GM04503 (cell line): ENCODE results near the gene PLIN5.

Experiments used
- DNase-seq: peaks from one replicate; pipeline ENCODE4 v3.0.0-alpha.2; 2012; ENCODE audit warnings: low read depth

PLIN5 gene

DNA sequence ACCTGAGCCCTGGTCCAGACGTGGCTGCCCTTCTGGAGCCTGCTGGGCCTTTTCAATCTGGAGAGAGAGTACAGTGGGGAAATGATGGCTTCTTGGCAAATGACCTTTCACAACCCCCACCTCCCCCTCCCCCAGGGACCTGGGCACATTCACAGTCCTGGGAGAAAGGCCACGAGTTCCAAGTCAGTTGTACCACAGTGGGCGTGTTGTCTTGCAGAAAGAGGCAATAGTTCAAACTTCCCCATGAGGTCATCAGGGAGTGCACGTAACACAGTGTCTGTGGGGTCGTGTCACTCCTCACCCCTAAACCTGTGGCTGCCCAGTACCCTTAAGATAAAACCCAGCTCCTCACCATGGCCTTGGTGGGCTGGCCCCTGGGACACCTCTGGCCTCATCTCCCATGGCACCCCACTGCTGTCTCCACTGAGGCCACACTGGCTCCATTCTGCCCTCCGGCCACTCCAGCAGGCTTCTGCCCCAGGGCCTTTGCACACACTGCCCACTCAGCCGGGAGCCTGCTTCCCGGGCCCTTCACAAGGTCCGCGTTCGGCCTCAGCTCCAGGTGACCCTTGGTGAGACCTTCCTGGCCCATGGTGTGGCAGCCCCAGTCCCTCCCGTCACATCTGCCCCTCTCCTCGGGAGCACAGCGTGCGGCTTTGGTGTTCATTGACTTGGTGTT lies 30.0 kb downstream of the PLIN5 start:
- DNase-seq, result no peak

GRCh38 chr19:4504297-4504701 lies 30.7 kb downstream of the PLIN5 start:
- no peak for DNase-seq

- no peak for DNase-seq
Measured at GRCh38 chr19:4503825-4504170, 31.2 kb downstream of the PLIN5 start.

GRCh38 chr19:4503132-4503824 lies 31.7 kb downstream of the PLIN5 start:
- DNase-seq, result no peak

GRCh38 chr19:4502282-4503131 lies 32.5 kb downstream of the PLIN5 start:
- DNase-seq, result no peak

DNA sequence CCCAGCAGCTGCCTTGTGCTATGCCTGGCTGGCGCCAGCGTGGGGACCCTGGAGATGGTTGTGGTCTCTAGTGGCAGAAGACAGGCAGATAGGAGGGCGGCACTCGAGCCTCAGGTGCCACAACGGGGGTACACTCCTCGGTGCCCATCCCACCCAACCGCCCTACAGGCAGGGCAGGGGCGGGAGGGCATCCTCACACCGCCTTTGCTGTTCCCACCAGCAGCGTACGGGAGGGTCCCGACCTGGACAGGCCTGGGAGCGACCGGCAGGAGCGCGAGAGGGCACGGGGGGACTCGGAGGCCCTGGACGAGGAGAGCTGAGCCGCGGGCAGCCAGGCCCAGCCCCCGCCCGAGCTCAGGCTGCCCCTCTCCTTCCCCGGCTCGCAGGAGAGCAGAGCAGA lies 33.3 kb downstream of the PLIN5 start:
- no peak for DNase-seq

DNA sequence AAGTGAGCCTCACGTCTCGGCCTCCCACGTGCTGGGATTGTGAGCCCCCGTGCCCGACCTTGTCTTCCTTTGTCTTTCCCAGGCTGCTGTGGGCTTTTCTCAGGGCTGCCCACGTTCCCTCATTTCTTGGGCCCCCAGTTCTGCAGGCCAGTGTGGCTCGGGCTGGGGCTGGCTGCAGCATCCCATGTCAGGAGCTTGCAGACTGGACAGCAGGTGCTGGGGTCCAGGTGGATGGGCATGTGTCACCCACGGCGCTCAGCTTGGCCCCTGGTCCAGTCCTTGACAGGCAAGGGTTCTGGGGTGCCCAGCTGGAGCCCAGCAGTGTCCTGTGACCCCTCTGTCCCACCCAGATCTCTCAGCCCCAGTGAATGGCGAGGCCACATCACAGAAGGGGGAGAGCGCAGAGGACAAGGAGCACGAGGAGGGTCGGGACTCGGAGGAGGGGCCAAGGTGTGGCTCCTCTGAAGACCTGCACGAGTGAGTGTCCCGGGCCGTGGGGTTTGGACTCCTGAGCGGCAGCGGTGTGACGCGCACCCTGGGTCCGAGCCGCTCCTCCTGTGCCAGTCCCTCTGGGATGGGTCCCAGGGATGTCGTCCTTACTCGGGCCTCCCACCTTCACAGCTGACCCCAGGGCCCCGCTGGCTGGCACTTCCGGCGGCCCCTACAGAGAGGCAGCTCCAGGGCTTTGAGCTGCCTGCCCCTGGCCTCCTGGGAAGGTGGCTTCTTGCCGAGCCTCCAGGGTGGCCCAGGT lies 34.0 kb downstream of the PLIN5 start:
- no peak for DNase-seq

- DNase-seq, result no peak
Measured at GRCh38 chr19:4499855-4500254, 35.2 kb downstream of the PLIN5 start.

- DNase-seq, result no peak
Measured at GRCh38 chr19:4499318-4499717, 35.7 kb downstream of the PLIN5 start.

GRCh38 chr19:4498694-4499093 lies 36.3 kb downstream of the PLIN5 start:
- no peak for DNase-seq

- no peak for DNase-seq
Measured at GRCh38 chr19:4497770-4498389, 37.1 kb downstream of the PLIN5 start.

DNA sequence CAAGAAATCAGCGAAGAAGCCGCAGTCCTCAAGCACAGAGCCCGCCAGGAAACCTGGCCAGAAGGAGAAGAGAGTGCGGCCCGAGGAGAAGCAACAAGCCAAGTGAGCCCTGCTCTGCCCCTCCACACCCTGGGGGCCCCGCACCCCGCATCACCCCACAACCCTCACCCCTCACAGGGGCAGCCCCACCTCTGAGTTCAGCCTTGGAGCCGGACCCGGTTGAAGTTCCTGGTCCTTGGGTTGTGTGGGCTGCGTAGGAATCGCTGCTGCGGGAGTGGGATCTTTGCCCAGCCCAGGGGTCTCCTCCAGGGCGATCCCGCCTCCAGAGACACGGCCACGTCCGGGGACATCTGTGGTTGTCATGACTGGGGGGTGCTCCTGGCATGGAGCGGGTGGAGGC lies 38.7 kb downstream of the PLIN5 start:
- DNase-seq, result no peak

DNA sequence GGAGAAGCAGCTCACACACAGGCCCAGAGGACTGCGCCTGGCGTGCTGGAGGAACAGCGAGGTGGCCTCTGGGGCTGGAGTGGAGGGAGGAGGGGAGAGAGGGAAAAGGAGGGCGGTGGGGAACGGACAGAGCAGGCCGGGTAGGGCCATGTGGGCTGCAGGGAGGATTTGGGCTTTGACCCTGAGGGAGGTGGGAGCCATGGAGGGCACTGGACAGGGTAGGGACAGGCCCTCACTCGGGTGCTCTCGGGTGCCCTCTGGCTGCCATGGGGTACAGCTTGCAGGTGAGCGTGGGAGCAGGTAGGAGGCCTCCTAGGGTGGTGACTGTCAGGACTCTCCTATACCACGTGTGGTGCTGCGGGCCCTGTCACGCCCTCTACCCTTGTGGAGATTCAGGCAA lies 39.6 kb downstream of the PLIN5 start:
- DNase-seq, result no peak

GRCh38 chr19:4494691-4495064 lies 40.3 kb downstream of the PLIN5 start:
- no peak for DNase-seq

DNA sequence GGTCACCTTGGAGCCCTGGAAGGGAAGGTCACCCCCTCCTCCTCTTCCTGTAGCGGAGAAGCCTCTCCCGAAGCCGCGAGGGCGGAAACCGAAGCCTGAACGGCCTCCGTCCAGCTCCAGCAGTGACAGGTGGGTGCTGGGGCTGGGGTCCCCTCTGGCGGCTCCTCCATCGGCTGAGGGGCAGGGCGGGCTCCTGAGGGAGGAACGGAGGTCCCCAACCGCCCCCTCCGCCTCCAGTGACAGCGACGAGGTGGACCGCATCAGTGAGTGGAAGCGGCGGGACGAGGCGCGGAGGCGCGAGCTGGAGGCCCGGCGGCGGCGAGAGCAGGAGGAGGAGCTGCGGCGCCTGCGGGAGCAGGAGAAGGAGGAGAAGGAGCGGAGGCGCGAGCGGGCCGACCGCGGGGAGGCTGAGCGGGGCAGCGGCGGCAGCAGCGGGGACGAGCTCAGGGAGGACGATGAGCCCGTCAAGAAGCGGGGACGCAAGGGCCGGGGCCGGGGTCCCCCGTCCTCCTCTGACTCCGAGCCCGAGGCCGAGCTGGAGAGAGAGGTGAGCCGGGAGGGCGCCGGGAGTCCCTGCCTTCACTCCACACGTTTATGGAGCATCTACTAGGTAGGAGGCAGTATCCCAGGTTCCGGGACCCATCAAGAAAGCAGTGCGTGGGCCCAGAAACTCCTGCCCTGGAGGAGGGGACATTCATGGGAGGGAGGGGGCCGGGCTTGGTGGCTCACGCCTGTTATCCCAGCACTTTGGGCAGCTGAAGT lies 40.9 kb downstream of the PLIN5 start:
- no peak for DNase-seq

DNA sequence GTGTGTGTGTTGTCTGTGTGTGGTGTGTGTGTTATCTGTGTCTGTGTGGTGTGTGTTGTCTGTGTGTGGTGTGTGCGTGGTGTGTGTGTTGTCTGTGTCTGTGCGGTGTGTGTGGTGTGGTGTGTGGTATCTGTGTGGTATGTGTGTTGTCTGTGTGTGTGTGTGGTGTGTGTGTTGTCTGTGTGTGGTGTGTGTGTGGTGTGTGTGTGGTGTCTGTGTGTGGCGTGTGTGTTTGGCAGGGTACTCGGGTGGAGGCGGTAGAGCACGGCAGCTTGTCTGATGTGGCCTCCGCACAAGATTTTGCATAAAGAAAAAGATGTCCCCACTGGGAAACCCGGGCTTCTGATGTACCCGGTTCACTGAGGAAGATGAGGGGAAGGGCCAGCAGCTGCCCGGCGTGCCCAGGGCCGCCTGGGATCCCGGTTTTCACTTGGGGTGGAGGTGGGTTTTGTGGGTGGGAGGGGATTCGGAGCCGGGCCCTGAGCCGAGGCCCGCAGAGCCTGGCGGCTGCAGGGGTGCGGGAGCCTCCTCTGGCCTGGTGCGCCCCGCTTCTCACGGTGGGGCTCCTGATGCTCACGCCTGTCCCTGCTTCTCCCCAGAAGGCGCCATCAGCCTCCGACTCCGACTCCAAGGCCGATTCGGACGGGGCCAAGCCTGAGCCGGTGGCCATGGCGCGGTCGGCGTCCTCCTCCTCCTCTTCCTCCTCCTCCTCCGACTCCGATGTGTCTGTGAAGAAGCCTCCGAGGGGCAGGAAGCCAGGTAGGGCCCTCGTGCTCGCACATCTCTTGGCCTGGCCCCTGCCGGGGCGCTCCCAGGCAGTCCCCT lies 41.7 kb downstream of the PLIN5 start:
- no peak for DNase-seq

DNA sequence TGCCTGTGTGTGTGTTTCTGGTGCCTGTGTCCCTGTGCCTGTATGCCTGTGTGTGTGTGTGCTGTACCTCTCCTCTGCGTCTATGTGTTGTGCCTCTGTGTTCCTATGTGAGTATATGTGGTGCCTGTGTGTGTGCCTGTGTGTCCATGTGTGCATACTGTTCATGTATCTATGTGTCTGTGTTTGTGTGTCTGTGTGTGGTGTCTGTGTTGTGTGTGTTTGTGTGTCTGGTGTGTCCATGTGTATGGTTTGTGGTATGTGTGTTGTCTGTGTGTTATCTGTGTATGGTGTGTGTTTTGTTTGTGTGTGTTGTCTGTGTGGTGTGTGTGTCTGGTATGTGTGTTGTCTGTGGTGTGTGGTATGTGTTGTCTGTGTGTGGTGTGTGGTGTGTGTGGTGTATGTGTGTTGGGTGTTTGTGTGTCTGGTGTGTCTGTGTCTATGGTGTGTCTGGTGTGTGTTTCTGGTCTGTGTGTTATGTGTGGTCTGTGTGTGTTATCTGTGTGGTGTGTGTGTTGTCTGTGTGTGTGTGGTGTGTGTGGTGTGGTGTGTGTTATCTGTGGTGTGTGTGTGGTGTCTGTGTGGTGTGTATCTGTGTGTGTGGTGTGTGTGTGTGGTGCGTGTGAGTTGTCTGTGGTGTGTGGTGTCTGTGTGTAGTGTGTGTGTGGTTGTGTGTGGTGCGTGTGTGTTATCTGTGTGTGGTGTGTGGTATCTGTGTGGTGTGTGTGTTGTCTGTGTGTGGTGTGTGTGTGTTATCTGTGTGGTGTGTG lies 42.5 kb downstream of the PLIN5 start:
- no peak for DNase-seq

GRCh38 chr19:4491446-4491845 lies 43.6 kb downstream of the PLIN5 start:
- DNase-seq, result no peak

DNA sequence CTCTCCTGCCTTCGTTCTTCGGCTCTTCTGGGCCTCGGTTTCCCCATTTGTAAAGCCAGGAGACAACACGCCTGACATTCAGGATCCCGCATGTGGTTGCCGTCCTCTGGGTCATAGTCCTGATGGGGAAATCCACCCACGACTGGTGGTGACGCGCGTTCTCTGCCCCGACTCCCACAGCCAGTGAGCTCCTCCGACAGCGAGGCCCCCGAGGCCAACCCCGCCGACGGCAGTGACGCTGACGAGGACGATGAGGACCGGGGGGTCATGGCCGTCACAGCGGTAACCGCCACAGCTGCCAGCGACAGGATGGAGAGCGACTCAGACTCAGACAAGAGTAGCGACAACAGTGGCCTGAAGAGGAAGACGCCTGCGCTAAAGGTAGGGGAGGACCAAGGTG lies 46.5 kb downstream of the PLIN5 start:
- no peak for DNase-seq

DNA sequence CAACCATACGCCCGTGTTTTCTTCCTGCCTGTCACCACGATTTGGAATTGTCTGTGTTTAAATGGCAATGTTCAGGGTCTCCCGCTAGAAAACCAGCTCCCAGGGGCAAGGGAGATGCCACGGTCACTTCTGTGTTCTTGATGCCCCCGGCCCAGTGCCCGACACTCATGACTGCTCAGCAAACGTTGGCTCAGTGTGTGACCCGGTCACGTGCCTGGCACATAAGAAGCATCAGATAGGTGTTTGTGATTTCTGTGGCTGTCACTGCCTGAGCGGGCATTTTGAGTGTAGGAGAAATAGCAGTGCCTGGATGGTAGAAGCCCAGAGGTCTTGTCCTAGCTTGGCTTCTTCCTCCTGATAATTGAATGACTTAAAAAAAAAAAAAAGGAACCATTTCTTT lies 47.5 kb downstream of the PLIN5 start:
- no peak for DNase-seq
